ENCODE data around the gene EFNA5. TPM values are rescaled to one million over a fixed set of nuclear protein-coding genes. Genes with fewer than 3 reads are reported as not detected.
A peak's percentile ranks its signal among the peaks of the same experiment; 100 is the strongest.

Gene EFNA5
- polyA plus RNA-seq, 3 donors = 0.01 TPM; not detected in 2

GRCh38 chr5:107413754-107414153 lies 257.0 kb downstream of the EFNA5 start:
- intact Hi-C loops (cut with micrococcal nuclease) = no loop called here
- Histone ChIP-seq H3K4me1 (ENCODE audit: control insufficient read depth in 1 of 2, insufficient read depth in 2 of 2, low read length in 2 of 2) (no peaks in the 10 kb centered on the region), H3K9me3 (replicated peaks in 1 of 2; ENCODE audit: control insufficient read depth in 1 of 2, insufficient read depth in 1 of 2, low read length in 2 of 2) (no peaks in the 10 kb centered on the region), H3K4me3 (replicated peaks in 1 of 3; ENCODE audit: low read depth in 2 of 3, low read length in 3 of 3) (no peak overlapping the region), H4K20me1 (ENCODE audit: insufficient read depth, low read length) (no peaks in the 10 kb centered on the region), H2AFZ (ENCODE audit: insufficient read depth, low read depth, low read length, poor library complexity, severe bottlenecking) (no peak overlapping the region), H3K79me2 (ENCODE audit: insufficient read depth, low read length) (no peaks in the 10 kb centered on the region), H3K27me3 (ENCODE audit: control insufficient read depth in 2 of 2, insufficient read depth in 2 of 2, low read length in 2 of 2) (no peaks in the 10 kb centered on the region), H3K9ac (ENCODE audit: insufficient read depth, low read length, poor library complexity, severe bottlenecking) (no peak overlapping the region), H3K4me2 (replicated peaks; ENCODE audit: extremely low read depth, low read length, poor library complexity, severe bottlenecking) (no peak overlapping the region), H3K27ac (ENCODE audit: low read depth in 1 of 2, low read length in 2 of 2) (no peak overlapping the region), H3K36me3 (replicated peaks in 1 of 2; ENCODE audit: control insufficient read depth in 1 of 2, insufficient read depth in 2 of 2, low read length in 2 of 2) (no peaks in the 10 kb centered on the region)
- no peak for DNase-seq
- no peak for TF ChIP-seq CTCF (IDR thresholded peaks at IDR 0.05)
- Mint-ChIP-seq H3K4me3 (no peak overlapping the region), H3K4me1 (no peaks in the 10 kb centered on the region), H3K9me3 (peaks cover 0 to 3% (median 0%) of the 10 kb centered on the region in 7 donors), H3K36me3 (no peaks in the 10 kb centered on the region), H3K27me3 (ENCODE audit: low read depth in 3 of 3) (no peaks in the 10 kb centered on the region), H3K27ac (no peak overlapping the region)
- no CpG with 5 or more reads among the region's 1 CpG for WGBS (ENCODE audit: insufficient coverage)

- H3K4me3 Mint-ChIP-seq = no peak overlapping the region
- Histone ChIP-seq H3K9me3 (replicated peaks in 1 of 2; ENCODE audit: control insufficient read depth in 1 of 2, insufficient read depth in 1 of 2, low read length in 2 of 2) (no peaks in the 10 kb centered on the region), H4K20me1 (ENCODE audit: insufficient read depth, low read length) (no peaks in the 10 kb centered on the region), H3K4me2 (replicated peaks; ENCODE audit: extremely low read depth, low read length, poor library complexity, severe bottlenecking) (no peak overlapping the region), H3K4me1 (ENCODE audit: control insufficient read depth in 1 of 2, insufficient read depth in 2 of 2, low read length in 2 of 2) (no peaks in the 10 kb centered on the region), H3K27me3 (ENCODE audit: control insufficient read depth in 2 of 2, insufficient read depth in 2 of 2, low read length in 2 of 2) (no peaks in the 10 kb centered on the region), H3K36me3 (replicated peaks in 1 of 2; ENCODE audit: control insufficient read depth in 1 of 2, insufficient read depth in 2 of 2, low read length in 2 of 2) (no peaks in the 10 kb centered on the region), H2AFZ (ENCODE audit: insufficient read depth, low read depth, low read length, poor library complexity, severe bottlenecking) (no peak overlapping the region), H3K4me3 (replicated peaks in 1 of 3; ENCODE audit: low read depth in 2 of 3, low read length in 3 of 3) (no peak overlapping the region), H3K27ac (ENCODE audit: low read depth in 1 of 2, low read length in 2 of 2) (no peak overlapping the region), H3K79me2 (ENCODE audit: insufficient read depth, low read length) (no peaks in the 10 kb centered on the region), H3K9ac (ENCODE audit: insufficient read depth, low read length, poor library complexity, severe bottlenecking) (no peak overlapping the region)
- no peak for DNase-seq
- peaks cover 0 to 3% (median 0%) of the 10 kb centered on the region in 7 donors for H3K9me3 Mint-ChIP-seq
- no peaks in the 10 kb centered on the region for H3K4me1 Mint-ChIP-seq
- no CpG with 5 or more reads among the region's 2 CpGs for WGBS (ENCODE audit: insufficient coverage)
- H3K36me3 Mint-ChIP-seq = no peaks in the 10 kb centered on the region
- TF ChIP-seq CTCF (IDR thresholded peaks at IDR 0.05) = no peak
- H3K27me3 Mint-ChIP-seq (ENCODE audit: low read depth in 3 of 3) = no peaks in the 10 kb centered on the region
- H3K27ac Mint-ChIP-seq = peak overlapping the region in 1 of 7 donors; percentile 59
- intact Hi-C loops (cut with micrococcal nuclease) = no loop called here
Measured at GRCh38 chr5:107408564-107408963, 262.2 kb downstream of the EFNA5 start.

Measured in CD14-positive monocyte (primary cell).